GM10847 (cell line): ENCODE measurements around the gene PIP5K1B.

Experiments
- POLR2A ChIP-seq: IDR thresholded peaks from 2 replicates; pipeline ENCODE4 v1.6.1; 2011; ENCODE audit not compliant: insufficient read length; ENCODE audit errors: extremely low read depth

PIP5K1B gene

DNA sequence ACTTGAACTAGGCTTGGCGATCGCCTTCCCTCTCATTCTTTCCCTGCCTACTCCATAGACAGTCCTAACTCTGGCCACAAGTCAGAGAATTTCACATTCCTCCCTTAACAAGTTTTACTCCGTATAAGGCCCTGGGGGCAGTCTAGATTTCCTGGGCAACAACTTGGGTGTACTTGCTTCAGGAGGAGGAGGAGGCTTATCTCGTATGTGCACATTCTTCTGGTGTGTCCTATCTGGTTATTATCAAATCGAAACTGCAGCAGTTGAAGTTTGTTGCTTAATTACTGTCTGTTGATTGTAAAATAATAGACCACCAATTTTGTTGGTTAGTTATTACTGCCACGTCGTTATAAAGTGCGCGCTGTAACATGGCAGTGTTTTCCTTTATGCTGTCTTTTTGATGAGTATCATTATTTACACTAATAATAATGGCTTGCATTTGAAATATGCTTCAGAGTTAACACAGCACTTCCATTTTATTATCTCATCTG, 42.0 kb downstream of the PIP5K1B start:
- no peak for TF ChIP-seq POLR2A

DNA sequence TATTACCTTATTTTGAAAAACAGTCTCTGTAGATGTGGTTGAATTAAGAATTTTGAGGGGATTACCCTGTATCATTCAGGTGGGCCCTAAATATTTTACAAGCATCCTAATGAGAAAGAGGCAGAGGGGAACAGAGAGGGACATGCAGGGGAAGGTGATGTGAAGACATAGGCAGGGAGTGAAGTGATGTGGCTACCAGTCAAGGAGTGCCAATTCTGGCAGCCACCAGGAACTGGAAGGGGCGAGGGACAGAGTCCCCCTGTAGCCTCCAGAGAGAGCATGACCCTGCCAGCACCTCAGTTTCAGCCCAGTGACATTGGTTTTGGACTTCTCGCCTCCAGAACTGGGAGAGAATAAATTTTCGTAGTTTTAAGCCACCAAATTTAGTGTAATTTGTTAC, 44.1 kb downstream of the PIP5K1B start:
- no peak for TF ChIP-seq POLR2A

DNA sequence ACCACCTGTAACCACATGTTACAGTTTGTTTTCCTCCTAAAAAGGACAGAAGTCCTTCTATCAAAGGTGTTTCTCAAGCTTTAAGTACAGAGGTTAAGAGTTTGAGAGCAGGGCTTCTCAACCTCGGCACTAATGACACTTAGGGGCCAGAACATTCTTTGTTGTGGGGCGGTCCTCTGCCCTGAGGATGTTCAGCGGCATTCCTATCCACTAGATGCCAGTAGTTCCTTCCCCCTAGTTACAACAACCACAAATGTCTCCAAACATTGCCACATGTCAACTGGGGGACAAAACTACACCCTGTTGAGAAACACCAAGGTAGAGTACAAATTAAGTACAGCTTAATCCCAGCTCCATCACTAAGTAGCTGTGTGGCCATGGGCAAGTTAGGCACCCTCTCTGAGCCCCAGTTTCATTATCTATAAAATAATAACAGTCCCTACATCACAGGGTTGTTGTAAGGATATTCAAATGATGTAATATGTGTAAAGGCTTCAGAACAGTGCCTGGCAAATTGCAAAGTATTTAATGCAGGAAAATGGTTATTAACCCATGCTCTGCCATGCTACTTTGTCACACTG, 44.6 kb downstream of the PIP5K1B start:
- no peak for TF ChIP-seq POLR2A

- no peak for TF ChIP-seq POLR2A
These were observed 45.2 kb downstream of the PIP5K1B start for GRCh38 chr9:68750255-68750654.

DNA sequence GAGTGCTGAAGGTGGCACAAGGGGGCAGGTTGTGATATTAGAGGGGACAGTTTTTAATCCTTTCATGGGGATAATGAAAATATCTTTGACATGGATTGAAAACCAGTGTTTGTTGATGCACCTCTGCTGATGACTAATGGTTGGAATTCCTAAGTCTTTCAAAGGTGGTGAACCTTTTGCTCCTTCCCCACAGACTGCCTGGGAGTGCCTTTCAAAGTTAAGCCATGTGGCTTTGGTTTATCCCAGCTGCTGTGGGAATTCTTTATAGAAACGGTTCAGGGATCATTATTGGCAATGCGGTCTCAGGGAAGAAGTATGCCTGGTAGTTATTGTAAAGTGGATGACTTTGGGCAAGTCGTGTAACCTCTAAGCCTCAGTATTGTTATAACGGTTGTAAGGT, 45.7 kb downstream of the PIP5K1B start:
- no peak for TF ChIP-seq POLR2A

DNA sequence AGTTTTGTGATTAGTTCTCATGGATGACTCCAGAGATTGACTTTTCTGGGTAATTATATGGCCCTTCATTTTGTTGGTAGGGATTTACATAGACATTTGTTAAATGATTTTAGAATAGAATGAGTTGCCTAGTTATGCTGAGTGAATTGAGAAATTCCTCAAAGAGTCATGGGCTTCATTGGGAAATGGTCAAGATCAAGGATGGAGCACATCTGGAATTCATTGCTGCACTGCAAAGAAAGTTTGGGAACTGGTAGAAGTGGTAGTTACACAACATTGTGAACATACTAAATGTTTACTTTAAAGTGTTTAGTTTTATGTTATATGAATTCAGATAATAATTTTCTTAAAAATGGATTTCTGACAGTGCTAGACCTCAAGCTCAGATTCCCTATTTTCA, 46.5 kb downstream of the PIP5K1B start:
- TF ChIP-seq POLR2A: no peak

DNA sequence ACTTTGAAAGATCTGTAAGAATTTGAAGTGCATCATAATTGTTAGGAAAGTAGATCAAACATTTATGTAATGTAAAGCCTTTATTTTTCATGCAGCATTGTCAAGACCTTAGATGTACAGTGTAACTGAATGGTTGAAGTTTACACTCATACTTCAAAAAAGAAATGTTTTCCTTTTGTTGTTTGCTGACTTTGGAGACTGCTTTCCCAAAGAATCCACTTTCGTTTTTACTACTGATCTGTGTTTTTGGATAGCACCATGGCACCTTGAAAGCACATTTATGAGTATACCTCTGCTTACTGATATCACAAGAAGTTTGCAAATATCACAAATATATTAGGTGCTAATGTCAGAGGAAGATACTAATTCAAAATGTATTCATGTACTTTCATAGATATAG, 50.0 kb downstream of the PIP5K1B start:
- TF ChIP-seq POLR2A: no peak

DNA sequence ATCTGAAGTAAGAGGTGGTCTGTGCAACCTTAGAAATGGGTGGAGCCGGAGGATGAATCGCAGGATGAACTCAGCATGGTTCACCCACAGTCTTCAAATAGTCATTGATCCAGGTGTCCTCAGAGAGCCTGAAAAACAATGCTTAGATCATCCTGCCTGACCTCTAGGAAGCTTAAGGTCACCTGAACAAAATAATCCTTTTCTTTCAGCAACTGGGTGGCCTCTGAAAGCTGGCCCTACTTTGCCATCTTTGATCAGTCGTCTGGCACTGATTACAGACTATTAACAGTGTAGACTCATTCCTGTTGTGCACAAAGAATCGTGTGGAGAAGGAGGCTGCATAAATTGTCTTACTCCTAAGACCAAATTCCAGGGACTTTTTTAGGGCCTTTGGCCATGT, 50.7 kb downstream of the PIP5K1B start:
- TF ChIP-seq POLR2A: no peak

DNA sequence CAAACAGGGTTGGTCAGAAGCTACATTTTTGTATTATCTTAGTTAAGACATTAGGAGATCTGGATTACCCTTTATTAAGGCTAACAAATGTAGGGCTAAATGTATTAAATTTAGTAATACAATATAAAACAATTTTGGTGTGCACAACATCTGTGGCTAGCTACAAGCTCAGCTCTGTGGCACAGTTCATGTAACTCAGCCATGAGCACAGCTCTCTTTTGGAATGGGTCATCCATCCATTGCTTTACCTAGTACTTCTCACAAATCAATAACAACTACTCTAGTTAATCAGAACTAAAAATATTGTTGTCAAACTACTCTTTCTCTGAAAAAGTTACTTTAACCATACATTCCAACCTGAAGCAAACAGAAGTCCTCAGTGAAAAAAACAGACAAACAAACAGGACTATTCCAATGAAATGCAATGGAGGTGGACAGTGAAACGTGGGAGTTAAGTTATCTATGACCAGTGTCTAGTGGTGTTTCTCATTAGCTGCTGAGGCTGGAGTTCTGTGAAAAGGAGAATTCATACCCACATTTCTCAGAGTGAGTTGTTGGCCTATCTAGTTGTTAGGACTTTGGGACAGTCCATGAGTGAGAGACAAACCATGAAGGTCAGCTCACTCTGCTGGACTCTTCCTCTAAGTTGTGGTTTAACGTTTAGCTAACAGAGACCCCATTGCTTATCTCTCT, 55.1 kb downstream of the PIP5K1B start:
- TF ChIP-seq POLR2A: no peak

DNA sequence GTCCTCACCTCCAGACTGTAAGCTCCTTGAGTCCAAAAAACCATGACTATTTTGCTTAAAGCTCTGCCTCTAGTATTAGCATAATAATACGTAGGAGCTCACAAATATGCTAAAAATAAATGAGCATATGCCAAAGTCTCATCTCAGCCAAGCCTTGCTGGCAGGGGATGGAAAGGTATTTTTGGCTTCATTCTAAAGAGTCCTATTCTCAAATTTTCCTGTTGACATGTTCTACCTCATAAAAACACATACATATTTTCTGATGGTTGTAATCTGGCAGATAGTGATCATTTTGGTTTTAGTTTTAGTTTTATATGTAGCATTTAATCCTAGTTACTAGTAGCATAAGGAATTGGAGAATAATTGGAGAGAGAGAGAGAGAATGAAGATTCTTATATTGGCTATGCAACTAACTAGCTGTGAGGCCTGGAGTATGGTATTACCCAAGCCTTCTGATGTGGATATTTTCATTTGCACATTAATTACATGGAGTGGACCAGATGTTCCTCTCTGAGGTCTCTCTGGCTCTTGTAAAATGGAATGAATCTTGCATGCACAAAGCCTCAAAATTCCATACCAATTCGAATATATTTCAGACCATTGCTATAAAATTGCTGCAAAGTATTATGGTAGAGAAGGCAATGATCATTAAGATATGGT, 55.8 kb downstream of the PIP5K1B start:
- no peak for TF ChIP-seq POLR2A

- no peak for TF ChIP-seq POLR2A
These were observed 57.5 kb downstream of the PIP5K1B start for GRCh38 chr9:68762570-68762969.

DNA sequence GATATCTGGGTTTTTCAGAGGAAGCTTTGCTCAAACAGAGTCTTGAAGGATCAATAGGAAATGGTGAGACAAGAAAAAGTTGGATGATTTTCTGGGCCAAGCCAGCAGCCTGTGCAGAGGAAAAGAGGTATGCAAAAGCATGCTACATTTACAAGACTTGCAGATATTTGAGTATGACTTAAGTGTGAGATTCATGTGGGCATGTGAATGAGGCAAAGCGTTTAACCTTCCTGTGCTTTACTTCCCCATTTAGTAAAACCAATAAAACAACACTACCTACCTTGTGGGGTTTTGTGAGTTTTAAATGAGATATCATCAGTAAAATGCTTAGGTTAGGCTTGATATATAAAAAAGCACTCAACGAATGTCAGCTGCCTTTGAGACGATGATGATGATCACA, 58.1 kb downstream of the PIP5K1B start:
- no peak for TF ChIP-seq POLR2A

GRCh38 chr9:68768619-68769018, 63.6 kb downstream of the PIP5K1B start:
- no peak for TF ChIP-seq POLR2A

DNA sequence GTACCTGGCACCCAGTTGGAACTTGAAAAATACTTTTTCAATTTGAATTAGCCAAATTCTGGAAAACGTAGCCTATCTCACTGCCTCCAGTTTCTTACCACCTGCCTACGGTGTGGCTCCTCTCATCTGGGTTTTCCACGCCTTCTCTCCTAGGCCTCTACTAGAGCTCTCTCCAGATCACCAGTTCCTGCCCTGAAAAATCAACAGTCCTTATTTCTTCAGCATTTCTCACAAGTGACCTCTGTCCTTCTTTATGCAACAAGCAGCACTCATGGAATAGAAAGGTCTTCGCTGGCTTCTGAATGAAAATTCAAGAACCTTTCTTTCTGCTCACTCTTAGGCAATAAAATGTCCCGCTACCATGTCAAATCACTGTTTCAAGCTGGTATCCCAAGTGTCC, 64.8 kb downstream of the PIP5K1B start:
- TF ChIP-seq POLR2A: no peak

GRCh38 chr9:68771376-68771775, 66.3 kb downstream of the PIP5K1B start:
- TF ChIP-seq POLR2A: no peak

- no peak for TF ChIP-seq POLR2A
These were observed 70.1 kb downstream of the PIP5K1B start for GRCh38 chr9:68775003-68775730.
